HepG2 (cell line): ENCODE results near the gene TCERG1. TPM values are rescaled to one million over a fixed set of nuclear protein-coding genes. Genes with fewer than 3 reads are reported as not detected.

ENCODE experiments used
- ATAC-seq: fragments of 200-7000 bp; cut with Tn5 transposase; 3 replicates; pipeline ENCODE4 v1.9.1; 2020; ENCODE audit warnings: mild to moderate bottlenecking, moderate library complexity
- BruUV-seq: library from RNA; stranded (reverse); fragments of 400-500 nt; replicated peaks from 2 replicates; lab custom pipeline; 2021; lab: Mats Ljungman, UMichigan
- CTCF ChIA-PET: fragments of 300-600 bp; formaldehyde crosslinking; extraction: SDS; loops from one replicate; lab custom pipeline; 2021; ENCODE audit warnings: low total read pairs, inconsistent platforms, low intra/inter-chr PET ratio; lab: Yijun Ruan, JAX
- POLR2A ChIA-PET: fragments of 350-600 bp; sonication (Branson Sonifier 250); formaldehyde crosslinking; loops from one replicate; lab custom pipeline; 2020; ENCODE audit warnings: antibody characterized with exemption, inconsistent platforms; lab: Yijun Ruan, JAX
- DNase-seq: peaks from one replicate; pipeline ENCODE4 v3.0.0-alpha.2; 2015; ENCODE audit warnings: low spot score
- FAIRE-seq: peaks from 3 replicates; lab custom pipeline; 2011; peaks lifted over from hg19 to GRCh38; lab: Jason Lieb, UNC
- H2AFZ ChIP-seq: one replicate; pipeline ENCODE4 v1.6.1; 2011; ENCODE audit warnings: low read length, inconsistent platforms
- H3K27ac ChIP-seq: fragments of 300-600 bp; 3 replicates; pipeline ENCODE4 v1.8.0; 2011; ENCODE audit warnings: mixed run types, mild to moderate bottlenecking, mixed read lengths, low read length, inconsistent platforms; ENCODE audit not compliant: insufficient read depth; ENCODE audit errors: extremely low read length
- H3K27me3 ChIP-seq, 2 experiments: fragments of 200-600 bp in 1 of 2; 2 replicates in 1 of 2; 3 replicates in 1 of 2; pipeline versions ENCODE4 v1.6.0 to v1.8.0; 2011; ENCODE audit warnings: low read length in 2 of 2, mild to moderate bottlenecking in 2 of 2, moderate library complexity in 2 of 2, inconsistent platforms in 1 of 2; ENCODE audit not compliant: insufficient read depth in 2 of 2, control insufficient read depth in 1 of 2
- H3K36me3 ChIP-seq, 2 experiments: fragments of 200-600 bp in 1 of 2; replicated peaks in 1 of 2; 2 replicates in 1 of 2; 3 replicates in 1 of 2; pipeline versions ENCODE4 v1.5.1 to v1.8.0; 2011; ENCODE audit warnings: low read length in 2 of 2, inconsistent platforms in 1 of 2; ENCODE audit not compliant: insufficient read depth in 2 of 2, control insufficient read depth in 1 of 2
- H3K4me1 ChIP-seq: 2 replicates; pipeline ENCODE4 v1.5.1; 2012; ENCODE audit warnings: low read length, inconsistent platforms; ENCODE audit not compliant: insufficient read depth
- H3K4me2 ChIP-seq: 2 replicates; pipeline ENCODE4 v1.6.0; 2011; ENCODE audit warnings: low read depth, low read length, inconsistent platforms
- H3K4me3 ChIP-seq, 3 experiments: fragments of 200-600 bp in 1 of 3; sonication (generic), shearing (Covaris generic) in 1 of 3; replicated peaks in 1 of 3; 2 replicates each; pipeline ENCODE4 v1.5.1; 2011 to 2016; ENCODE audit warnings: low read length in 3 of 3, inconsistent platforms in 2 of 3, low read depth in 2 of 3, mild to moderate bottlenecking in 2 of 3, control low read depth in 1 of 3, mixed read lengths in 1 of 3; ENCODE audit not compliant: insufficient read depth in 1 of 3
- H3K79me2 ChIP-seq: one replicate; pipeline ENCODE4 v1.6.1; 2011; ENCODE audit warnings: low read length, inconsistent platforms; ENCODE audit not compliant: insufficient read depth
- H3K9ac ChIP-seq: 2 replicates; pipeline ENCODE4 v1.6.0; 2011; ENCODE audit warnings: mild to moderate bottlenecking, low read depth, low read length, inconsistent platforms; ENCODE audit not compliant: insufficient read depth
- H3K9me3 ChIP-seq: 2 replicates; pipeline ENCODE4 v1.5.1; 2012; ENCODE audit warnings: mild to moderate bottlenecking, low read length
- H4K20me1 ChIP-seq: 2 replicates; pipeline ENCODE4 v1.6.0; 2011; ENCODE audit warnings: inconsistent platforms, mild to moderate bottlenecking, low read length, moderate library complexity; ENCODE audit not compliant: insufficient read depth
- ELF4 ChIP-seq: sonication (generic); formaldehyde crosslinking; IDR thresholded peaks from 2 replicates; pipeline ENCODE4 v1.5.0; 2020; ENCODE audit warnings: missing genetic modification reagents, mild to moderate bottlenecking, moderate library complexity, borderline replicate concordance
- KLF12 ChIP-seq: sonication (generic); formaldehyde crosslinking; IDR thresholded peaks from 2 replicates; pipeline ENCODE4 v1.4.0; 2020; ENCODE audit warnings: missing genetic modification reagents, borderline replicate concordance
- SIN3B ChIP-seq: fragments of 150-350 bp; IDR thresholded peaks from 2 replicates; pipeline ENCODE4 v1.6.1; 2014; ENCODE audit warnings: low read length
- ZBTB10 ChIP-seq: sonication (generic); formaldehyde crosslinking; IDR thresholded peaks from 2 replicates; pipeline ENCODE4 v1.4.0; 2020; ENCODE audit warnings: missing genetic modification reagents, borderline replicate concordance
- ZBTB34 ChIP-seq: sonication (generic); formaldehyde crosslinking; IDR thresholded peaks from 2 replicates; pipeline ENCODE4 v1.8.0; 2022; ENCODE audit warnings: mild to moderate bottlenecking, missing genetic modification reagents
- ZIK1 ChIP-seq: sonication (generic); formaldehyde crosslinking; IDR thresholded peaks from 2 replicates; pipeline ENCODE4 v1.5.0; 2020; ENCODE audit warnings: mild to moderate bottlenecking, low read depth, missing genetic modification reagents, borderline replicate concordance
- ZNF891 ChIP-seq: sonication (generic); formaldehyde crosslinking; IDR thresholded peaks from 2 replicates; pipeline ENCODE4 v1.5.0; 2020; ENCODE audit warnings: mild to moderate bottlenecking, missing genetic modification reagents
- in situ Hi-C: cut with HindIII; loops from 2 replicates; pipeline ENCODE4 v1.10.0; 2017; ENCODE audit warnings: low pct_unique_long_range_greater_than_20kb; ENCODE audit not compliant: extremely low pct_ligation_motif_present
- intact Hi-C: fragments of 100-400 bp; cut with micrococcal nuclease; formaldehyde crosslinking; loops from one replicate; pipeline ENCODE4 v1.10.0; 2022; ENCODE audit not compliant: unreplicated experiment
- polyA plus RNA-seq, 8 experiments: library from polyadenylated mRNA; depleted of rRNA in 3 of 8; stranded (reverse) in 7 of 8; unstranded in 1 of 8; fragments of >200 nt; fragmentation: Illumina TruSeq in 4 of 8; extraction: Trizol in 4 of 8; gene quantifications; 2 replicates each; pipeline versions ENCODE4 v1.2.1 to v1.2.3, GENCODE V29; 2011 to 2016; ENCODE audit warnings: low read depth in 4 of 8, missing spikeins in 1 of 8, mixed read lengths in 1 of 8; ENCODE audit not compliant: insufficient read depth in 1 of 8
- total RNA-seq, 5 experiments: library from RNA; depleted of rRNA; stranded (reverse); fragments of >200 nt; fragmentation: Illumina TruSeq; extraction: Trizol; gene quantifications; 2 replicates each; pipeline ENCODE4 v1.2.3, GENCODE V29; 2016; ENCODE audit warnings: low read depth in 1 of 5

The TCERG1 gene
- total and polyA plus RNA-seq, 2 of the 13 experiments (the other 11 are each of a cell fraction or from before 2014, with no cell fraction given) = 71.7 to 86.6 TPM

- no peak for TF ChIP-seq ZNF891 (CRISPR knock-in tag)
- no peak for TF ChIP-seq KLF12 (CRISPR knock-in tag)
Observed at GRCh38 chr5:146410272-146410671, 36.9 kb upstream of the TCERG1 start (continued).

GRCh38 chr5:146419696-146420095 is 27.4 kb upstream of the TCERG1 start:
- POLR2A ChIA-PET = no interaction called here
- CTCF ChIA-PET = no interaction called here
- Histone ChIP-seq H4K20me1 (no peaks in the 10 kb centered on the region), H3K9me3 (no peaks in the 10 kb centered on the region), H3K4me3 (no peak overlapping the region), H3K27ac (no peak overlapping the region), H3K4me1 (no peaks in the 10 kb centered on the region), H3K4me2 (no peak overlapping the region), H3K36me3 (no peaks in the 10 kb centered on the region), H2AFZ (no peak overlapping the region)
- ATAC-seq (no peak), DNase-seq (no peak), FAIRE-seq (no peak)
- in situ Hi-C loops (no loop called here), intact Hi-C loops (no loop called here)
- BruUV-seq = no TSS peak
- TF ChIP-seq ELF4 (CRISPR knock-in tag) (no peak), ZIK1 (CRISPR knock-in tag) (no peak), ZBTB10 (CRISPR knock-in tag) (no peak), ZBTB34 (no peak), SIN3B (no peak)
- TF ChIP-seq, all 625 proteins: peak for 0
- Histone ChIP-seq H3K79me2 (no peaks in the 10 kb centered on the region), H3K9ac (no peak overlapping the region), H3K27me3 (no peaks in the 10 kb centered on the region; a peak in 1 of 5 replicates)
